GM03348 (cell line): ENCODE results near the gene CYP21A2.

Experiments
- DNase-seq: peaks from one replicate; pipeline ENCODE4 v3.0.0; 2012; ENCODE audit warnings: low spot score

The CYP21A2 gene

GRCh38 chr6:32083812-32084768 lies 45.9 kb downstream of the CYP21A2 start:
- DNase-seq, result no peak

- DNase-seq, result no peak
Measured at GRCh38 chr6:32084780-32085179, 46.6 kb downstream of the CYP21A2 start.

- no peak for DNase-seq
Measured at GRCh38 chr6:32085759-32086459, 47.7 kb downstream of the CYP21A2 start.

GRCh38 chr6:32086661-32087573 lies 48.7 kb downstream of the CYP21A2 start:
- DNase-seq, result peak; percentile 88

- DNase-seq, result no peak
Measured at GRCh38 chr6:32087574-32088486, 49.6 kb downstream of the CYP21A2 start.

GRCh38 chr6:32088487-32089049 lies 50.4 kb downstream of the CYP21A2 start:
- DNase-seq, result no peak

GRCh38 chr6:32089082-32089828 lies 51.0 kb downstream of the CYP21A2 start:
- no peak for DNase-seq
